SK-N-SH treated with all-trans-retinoic acid at 6 μM for 48 hours (cell line): ENCODE measurements around the gene PRSS16.

Experiments used
- ATAC-seq: fragments of 200-7000 bp; cut with Tn5 transposase; 3 replicates; pipeline ENCODE4 v1.9.1; 2020; ENCODE audit warnings: mild to moderate bottlenecking, moderate library complexity
- BACH2 ChIP-seq: fragments of 250-450 bp; sonication (Bioruptor Pico); IDR thresholded peaks from 2 replicates; pipeline ENCODE4 v1.9.0; 2021; ENCODE audit warnings: mild to moderate bottlenecking, borderline replicate concordance
- CREB5 ChIP-seq: fragments of 250-450 bp; sonication (Bioruptor Pico); IDR thresholded peaks from 2 replicates; pipeline ENCODE4 v1.5.1; 2020; ENCODE audit warnings: low read depth, mild to moderate bottlenecking, moderate library complexity
- CSDC2 ChIP-seq: fragments of 250-450 bp; sonication (Bioruptor Pico); IDR thresholded peaks from 2 replicates; pipeline ENCODE4 v1.5.0; 2020; ENCODE audit warnings: mild to moderate bottlenecking, moderate library complexity
- ESRRG ChIP-seq: fragments of 250-450 bp; sonication (Bioruptor Pico); IDR thresholded peaks from 2 replicates; pipeline ENCODE4 v1.6.1; 2021; ENCODE audit warnings: mild to moderate bottlenecking
- OSR1 ChIP-seq: fragments of 250-450 bp; sonication (Bioruptor Pico); IDR thresholded peaks from 2 replicates; pipeline ENCODE4 v1.8.0; 2022; ENCODE audit warnings: moderate library complexity, mild to moderate bottlenecking, inconsistent platforms
- TCF4 ChIP-seq: fragments of 250-450 bp; sonication (Bioruptor Pico); IDR thresholded peaks from 2 replicates; pipeline ENCODE4 v1.8.0; 2021; ENCODE audit warnings: mild to moderate bottlenecking, moderate library complexity, borderline replicate concordance
- TOX ChIP-seq: fragments of 250-450 bp; sonication (Bioruptor Pico); IDR thresholded peaks from 2 replicates; pipeline ENCODE4 v1.8.0; 2021; ENCODE audit warnings: mild to moderate bottlenecking, moderate library complexity, borderline replicate concordance
- ZFP3 ChIP-seq: fragments of 250-450 bp; sonication (Bioruptor Pico); IDR thresholded peaks from 2 replicates; pipeline ENCODE4 v1.5.0; 2020; ENCODE audit warnings: mild to moderate bottlenecking, moderate library complexity
- ZNF565 ChIP-seq: fragments of 450-650 bp; formaldehyde crosslinking; conservative IDR thresholded peaks from 2 replicates; pipeline ENCODE4 v1.5.0; 2020; ENCODE audit warnings: low read depth, mild to moderate bottlenecking, moderate library complexity
- ZNF70 ChIP-seq: fragments of 450-650 bp; formaldehyde crosslinking; IDR thresholded peaks from 2 replicates; pipeline ENCODE4 v1.5.0; 2020; ENCODE audit warnings: mild to moderate bottlenecking, moderate library complexity

PRSS16 gene

DNA sequence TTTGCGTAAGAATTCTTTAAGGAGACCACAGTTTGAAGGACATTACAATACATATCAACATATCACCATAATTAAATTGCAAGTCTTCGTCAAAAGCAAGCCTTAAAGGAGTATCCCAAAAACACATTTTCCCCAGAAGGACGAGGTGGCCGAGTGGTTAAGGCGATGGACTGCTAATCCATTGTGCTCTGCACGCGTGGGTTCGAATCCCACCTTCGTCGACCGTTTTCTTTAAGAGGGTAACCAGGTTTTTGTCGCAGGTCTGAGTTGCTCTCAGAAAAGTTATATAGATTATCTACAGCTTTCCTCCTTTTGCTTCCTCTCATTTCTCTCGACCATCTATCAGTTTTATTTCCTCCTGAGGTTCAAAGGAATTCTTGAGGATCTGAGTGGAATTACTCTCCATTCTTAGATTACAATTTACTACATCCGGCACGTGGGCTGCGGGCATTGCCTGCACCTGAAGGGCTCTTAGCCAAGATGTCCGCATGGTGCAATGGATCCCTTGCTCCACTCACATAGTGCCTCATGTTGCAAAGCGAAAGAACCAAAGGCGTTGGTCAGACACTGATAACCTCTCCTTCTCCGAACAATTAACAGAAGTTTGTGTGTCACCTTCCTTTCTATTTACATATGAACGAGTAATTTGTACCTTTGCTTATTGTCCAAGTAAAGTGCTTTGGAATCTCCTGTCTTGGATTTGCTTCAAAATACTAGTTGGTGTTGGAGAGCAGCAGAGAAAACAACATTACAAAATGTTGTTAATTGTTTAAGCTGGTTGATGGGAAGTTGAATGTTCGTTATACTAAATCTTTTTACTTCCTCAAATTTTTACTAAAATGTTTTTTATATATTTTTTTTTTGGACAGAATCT is 50.6 kb downstream of the PRSS16 start (continued):
- no peak for TF ChIP-seq TOX (CRISPR knock-in tag)

DNA sequence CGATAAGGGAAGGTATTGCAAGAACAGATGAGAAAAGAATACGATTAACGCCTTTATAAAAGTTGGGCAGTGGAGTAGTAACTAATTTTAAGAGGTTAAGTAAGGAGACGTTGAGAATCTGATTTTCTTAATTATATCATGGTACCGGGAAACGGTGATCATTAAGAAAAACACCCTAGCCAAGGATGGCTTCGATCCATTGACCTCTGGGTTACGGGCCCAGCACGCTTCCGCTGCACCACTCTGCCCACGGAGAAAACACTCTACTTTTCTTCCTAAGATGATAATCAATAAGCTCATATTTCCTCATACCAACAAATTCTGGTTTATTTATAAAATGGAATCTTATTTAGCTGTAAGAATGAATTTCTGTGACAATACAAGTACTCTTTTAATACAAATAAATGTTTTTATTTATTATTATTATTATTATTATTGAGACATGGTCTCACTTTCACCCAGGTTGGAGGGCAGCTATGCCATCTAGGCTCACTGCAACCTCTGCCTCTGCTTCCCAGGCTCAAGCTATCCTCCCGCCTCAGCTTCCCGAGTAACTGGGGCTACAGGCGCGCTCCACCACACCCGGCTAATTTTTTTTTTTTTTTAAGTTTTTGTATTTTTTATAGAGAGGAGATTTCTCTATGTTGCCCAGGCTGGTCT is 56.2 kb downstream of the PRSS16 start:
- TF ChIP-seq CSDC2 (CRISPR knock-in tag): no peak
- no peak for TF ChIP-seq CREB5 (CRISPR knock-in tag)
- TF ChIP-seq ZFP3 (CRISPR knock-in tag): no peak
- no peak for TF ChIP-seq ZNF565 (CRISPR knock-in tag)
- no peak for TF ChIP-seq BACH2 (CRISPR knock-in tag)
- no peak for TF ChIP-seq ZNF70 (CRISPR knock-in tag)
- no peak for TF ChIP-seq OSR1 (CRISPR knock-in tag)
- no peak for TF ChIP-seq TCF4
- TF ChIP-seq ESRRG (CRISPR knock-in tag): no peak
- ATAC-seq: no peak
